NOMO-1 (cell line): ENCODE results near the gene LAYN.

Experiments
- DNase-seq, 2 experiments: peaks; one replicate each; lab custom pipeline; 2025; ENCODE audit not compliant: unreplicated experiment in 2 of 2; lab: John Stamatoyannopoulos, UW

The LAYN gene

DNA sequence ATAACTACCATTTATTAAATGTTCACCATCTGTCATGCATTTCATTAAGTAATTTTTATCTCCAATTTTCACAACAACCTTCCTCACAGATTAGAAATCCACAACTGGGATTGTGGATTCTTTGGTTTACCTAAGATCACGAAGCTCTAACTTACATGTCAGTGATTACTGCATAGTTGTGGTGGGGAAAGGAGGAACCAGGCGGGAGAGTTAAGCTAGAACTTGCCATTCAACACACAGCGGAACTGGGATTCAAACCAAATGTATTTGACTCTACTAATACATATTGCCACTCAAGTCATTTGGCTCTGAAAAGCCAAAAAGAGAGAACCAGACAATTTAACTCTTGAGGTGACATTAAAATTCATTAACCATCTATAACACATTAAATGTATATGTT is 10.4 kb upstream of the LAYN start:
- DNase-seq = peak; percentile 35 to 69

DNA sequence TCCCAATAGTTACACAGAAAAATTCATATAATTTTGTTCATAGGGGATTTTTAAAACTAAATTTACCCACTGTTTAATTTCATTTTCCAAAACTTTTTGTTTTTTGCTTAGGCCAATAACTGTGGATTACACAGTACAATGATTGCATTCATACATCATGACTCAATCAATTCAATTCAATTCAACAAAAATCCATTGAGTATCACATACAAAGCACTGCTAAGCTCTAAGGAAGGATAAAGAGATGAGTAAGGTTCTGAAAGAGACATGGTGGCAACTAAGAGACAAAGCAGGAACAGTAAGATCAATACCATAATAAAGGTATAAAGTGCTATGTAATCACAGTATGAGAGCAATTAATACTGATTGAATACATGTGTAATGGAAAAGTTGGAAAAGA is 9.4 kb upstream of the LAYN start:
- no peak for DNase-seq

DNA sequence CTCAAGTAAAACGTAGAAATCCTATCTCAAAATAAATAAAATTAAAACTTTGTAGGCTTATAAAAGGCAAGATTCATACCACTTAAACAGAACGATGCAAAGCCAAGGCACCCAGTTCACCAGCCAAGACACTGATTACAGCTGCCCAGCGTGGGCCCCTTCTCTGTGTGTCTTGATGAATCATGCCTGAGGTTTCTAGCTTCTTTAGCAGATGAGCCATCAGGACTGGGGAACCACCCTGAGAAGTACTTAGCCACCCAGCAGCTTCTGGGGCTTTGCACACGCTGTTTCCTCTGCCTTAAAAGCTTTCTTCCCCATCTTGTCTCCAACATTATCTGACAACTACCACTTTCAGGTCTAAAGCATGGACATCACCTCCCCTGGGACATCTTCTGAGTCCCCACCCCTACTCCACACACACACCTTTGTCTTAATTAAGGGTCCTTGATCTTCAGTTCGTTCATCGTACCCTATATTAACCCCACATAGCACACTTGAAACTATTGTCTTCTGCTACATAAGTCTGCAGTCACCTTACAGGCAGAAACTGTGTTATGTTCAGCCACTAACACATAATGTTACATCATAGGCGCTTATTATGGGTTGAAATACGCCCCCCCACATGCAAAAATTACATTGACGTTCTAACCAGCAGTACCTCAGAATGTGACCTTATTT is 8.7 kb upstream of the LAYN start:
- DNase-seq = peak; percentile 91 to 95

DNA sequence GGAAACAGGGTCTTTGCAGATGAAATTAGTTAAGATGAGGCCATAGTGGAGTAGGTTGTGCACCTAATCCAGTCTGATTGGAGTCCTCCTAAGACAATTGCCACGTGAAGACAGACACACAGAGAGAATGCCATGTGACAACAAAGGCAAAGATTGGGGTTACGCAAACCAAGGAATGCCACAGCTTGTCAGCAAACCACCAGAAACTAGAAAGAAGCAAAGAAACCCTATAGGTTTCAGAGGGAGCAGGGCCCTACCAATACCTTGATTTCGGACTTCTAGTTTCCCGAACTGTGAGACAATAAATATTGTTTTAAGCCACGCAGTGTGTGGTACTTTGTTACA is 8.2 kb upstream of the LAYN start:
- DNase-seq = peak in 1 of 2 experiments; percentile 54

GRCh38 chr11:111535281-111535680 is 5.2 kb upstream of the LAYN start:
- no peak for DNase-seq

- no peak for DNase-seq
Observed at GRCh38 chr11:111537336-111537860, 3.1 kb upstream of the LAYN start.

DNA sequence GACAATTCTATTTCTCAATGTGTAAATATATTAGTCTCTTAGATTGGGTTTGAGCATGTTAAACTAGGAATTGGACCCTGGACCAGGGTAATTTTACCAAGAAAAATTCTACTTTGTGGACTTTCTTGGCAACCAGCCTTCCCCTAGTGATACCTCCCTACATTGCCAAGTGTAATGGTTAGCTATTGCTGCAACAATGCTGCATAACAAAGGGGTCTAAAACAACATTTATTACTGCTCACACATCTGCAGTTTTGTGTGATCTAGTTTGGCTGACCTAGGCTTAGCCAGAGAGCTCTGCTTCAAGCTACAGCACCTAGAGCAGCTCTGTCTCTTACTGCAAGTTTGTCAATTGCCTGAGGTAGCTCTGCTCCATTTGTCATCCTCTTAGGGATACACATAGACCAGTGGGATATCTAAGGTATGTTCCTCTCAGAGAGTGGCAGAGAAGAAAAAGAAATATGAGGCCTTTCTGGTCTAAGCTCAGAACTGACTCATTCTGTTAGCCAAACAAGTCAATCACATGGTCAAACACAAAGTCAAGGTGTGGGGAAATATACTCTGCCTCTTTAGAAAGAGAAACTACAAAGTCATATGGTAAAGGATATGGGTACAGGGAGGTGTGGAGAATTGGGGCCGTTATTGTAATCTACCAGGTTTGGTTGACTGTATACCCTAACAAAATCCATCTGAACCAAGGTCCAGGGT is 2.0 kb upstream of the LAYN start:
- no peak for DNase-seq

- no peak for DNase-seq
Observed at GRCh38 chr11:111539426-111540113, 950 bp upstream of the LAYN start.

GRCh38 chr11:111540937-111541253 is 375 bp downstream of the LAYN start:
- no peak for DNase-seq

GRCh38 chr11:111541254-111542061 is 938 bp downstream of the LAYN start:
- no peak for DNase-seq

GRCh38 chr11:111542606-111543275 is 2.2 kb downstream of the LAYN start:
- no peak for DNase-seq

GRCh38 chr11:111548525-111548924 is 8.0 kb downstream of the LAYN start:
- DNase-seq = no peak

DNA sequence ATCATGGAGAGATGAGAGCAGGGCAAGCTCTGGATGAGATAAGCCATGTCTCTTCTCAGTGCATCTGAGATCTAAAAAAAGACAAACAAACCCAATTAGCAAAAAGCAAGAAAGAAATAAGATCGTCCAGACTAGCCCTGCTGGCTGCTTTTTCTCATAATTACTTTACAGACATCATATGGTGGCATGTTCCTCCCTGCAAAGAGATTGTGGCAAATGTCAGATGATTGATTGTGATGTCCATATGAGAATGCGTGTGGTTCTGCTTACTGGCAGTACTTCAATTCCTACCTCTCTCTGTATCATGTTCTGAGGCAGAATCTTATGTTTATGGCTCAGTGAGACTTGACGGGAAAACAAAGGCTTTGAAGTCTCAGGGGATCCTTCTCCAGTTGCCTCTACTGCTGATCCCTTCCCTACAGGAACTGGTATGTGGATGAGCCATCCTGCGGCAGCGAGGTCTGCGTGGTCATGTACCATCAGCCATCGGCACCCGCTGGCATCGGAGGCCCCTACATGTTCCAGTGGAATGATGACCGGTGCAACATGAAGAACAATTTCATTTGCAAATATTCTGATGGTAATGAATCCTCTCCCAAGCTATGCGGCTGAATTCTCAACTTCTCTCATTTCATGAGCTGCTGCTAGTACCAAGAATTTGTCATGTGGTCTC is 8.8 kb downstream of the LAYN start:
- DNase-seq = no peak

DNA sequence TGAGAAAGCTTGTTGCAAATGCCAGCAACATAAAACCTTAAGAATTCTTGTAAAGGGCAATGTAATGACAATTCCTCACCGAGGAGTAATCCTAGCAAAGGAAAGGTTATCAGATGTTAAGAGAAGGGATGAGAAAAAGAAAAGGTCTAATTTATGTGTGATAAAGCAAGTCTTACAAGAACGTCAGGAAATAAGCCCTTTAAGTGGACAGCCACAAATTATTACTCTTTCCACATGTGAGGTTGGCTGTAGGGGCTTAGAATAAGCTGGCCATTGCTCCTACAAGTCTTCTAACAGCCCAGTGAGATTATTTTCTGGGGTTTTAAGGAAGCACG is 9.3 kb downstream of the LAYN start:
- DNase-seq = no peak

DNA sequence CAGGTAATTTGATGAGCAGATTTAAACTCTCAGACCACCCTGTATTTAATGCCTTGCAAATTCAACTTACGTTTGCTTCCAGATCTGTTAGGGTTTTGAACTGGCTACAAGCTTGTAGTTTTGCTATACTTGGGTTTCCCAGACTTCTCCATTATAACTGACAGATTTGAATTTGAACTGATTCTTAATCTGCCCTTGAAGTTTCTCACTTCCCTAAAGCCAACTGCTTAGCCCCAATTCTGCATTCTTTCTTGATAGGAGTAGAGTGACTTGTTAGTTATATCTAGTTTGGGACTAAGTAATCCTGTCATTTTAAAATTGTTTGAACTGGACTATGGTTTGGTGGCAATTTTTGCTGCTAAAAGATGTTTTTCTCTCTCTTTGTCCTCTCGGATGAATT is 9.7 kb downstream of the LAYN start:
- peak; percentile 21 to 40 for DNase-seq

DNA sequence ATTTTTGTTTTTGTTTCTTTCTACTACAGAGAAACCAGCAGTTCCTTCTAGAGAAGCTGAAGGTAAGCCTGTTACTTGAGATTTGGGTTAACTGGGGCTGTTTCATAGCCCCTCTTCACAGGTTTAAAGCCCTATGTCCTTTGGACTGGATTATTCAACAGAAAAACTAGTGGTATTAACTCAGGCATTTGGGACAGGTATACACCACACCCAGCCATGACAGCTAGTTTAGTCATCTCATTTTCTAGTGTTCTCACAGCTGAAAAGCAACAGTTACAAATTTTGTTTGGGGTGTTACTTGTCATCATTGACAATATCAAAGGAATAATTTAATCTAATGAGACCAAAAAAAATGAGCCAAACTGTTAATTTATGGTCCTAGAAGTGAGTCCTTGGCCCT is 14.0 kb downstream of the LAYN start:
- DNase-seq = no peak

DNA sequence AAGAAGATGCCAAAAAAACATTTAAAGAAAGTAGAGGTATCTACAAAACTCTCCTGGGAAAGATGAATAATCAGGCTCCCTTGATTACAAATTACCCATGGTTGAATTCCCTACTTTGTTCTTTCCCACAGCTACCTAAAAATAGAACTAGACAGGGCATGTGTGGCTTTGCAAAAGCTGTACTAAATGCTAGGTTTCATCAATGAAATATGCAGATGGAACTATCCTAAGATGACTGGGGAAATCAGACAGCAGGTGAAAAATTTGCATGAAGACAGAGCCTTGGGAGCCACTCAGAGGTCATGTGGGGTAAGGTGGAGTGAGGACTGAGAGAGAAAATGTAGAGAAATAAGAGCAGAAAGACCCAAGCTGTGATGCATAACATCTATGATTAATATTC is 14.7 kb downstream of the LAYN start:
- no peak for DNase-seq

GRCh38 chr11:111557425-111558111 is 17.0 kb downstream of the LAYN start:
- DNase-seq = no peak

DNA sequence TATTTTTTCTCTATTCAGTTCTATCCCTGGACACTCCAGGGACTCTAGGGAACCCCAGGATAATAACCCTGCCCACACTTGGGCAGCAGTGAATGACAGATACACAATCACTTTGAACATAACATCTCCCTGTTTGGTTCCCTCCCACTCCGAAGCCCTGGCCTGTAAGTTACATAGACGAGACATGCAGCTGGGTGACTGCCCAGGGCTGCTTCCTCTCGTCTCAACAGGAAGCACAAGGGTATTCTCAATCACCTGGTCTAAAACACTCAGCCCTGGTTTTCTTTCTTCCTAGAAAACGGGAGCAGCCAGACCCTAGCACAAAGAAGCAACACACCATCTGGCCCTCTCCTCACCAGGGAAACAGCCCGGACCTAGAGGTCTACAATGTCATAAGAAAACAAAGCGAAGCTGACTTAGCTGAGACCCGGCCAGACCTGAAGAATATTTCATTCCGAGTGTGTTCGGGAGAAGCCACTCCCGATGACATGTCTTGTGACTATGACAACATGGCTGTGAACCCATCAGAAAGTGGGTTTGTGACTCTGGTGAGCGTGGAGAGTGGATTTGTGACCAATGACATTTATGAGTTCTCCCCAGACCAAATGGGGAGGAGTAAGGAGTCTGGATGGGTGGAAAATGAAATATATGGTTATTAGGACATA is 19.4 kb downstream of the LAYN start:
- no peak for DNase-seq
